Inflammatory macrophage treated with lipopolysaccharide for 1 hour (primary cell): Measurements from ENCODE around the gene PLEKHG4B.
"Not testable (repeated sequence)": the region's sequence is repeated elsewhere in the genome, so short reads cannot be mapped to it uniquely, and the experiment has no call there.

ENCODE experiments used
- DNase-seq, 2 donors: peaks; one replicate each; pipeline ENCODE4 v3.0.0-alpha.2; 2020 to 2022

The PLEKHG4B gene

GRCh38 chr5:91556-92263 lies at the start of gene PLEKHG4B:
Gene PLEKHG4B (plus strand): TSS chr5:92168. CDS start chr5:92232, 64 bp downstream.
- DNase-seq, result peak; percentile 4 to 5

GRCh38 chr5:42250-42649 lies 49.7 kb upstream of the PLEKHG4B start:
- DNase-seq, result peak in 1 of 2 donors; percentile 6

GRCh38 chr5:48192-48591 lies 43.8 kb upstream of the PLEKHG4B start:
- no peak for DNase-seq

- not testable (repeated sequence) for DNase-seq
These were observed 42.4 kb upstream of the PLEKHG4B start for GRCh38 chr5:49530-49929.

- DNase-seq, result no peak
These were observed 41.9 kb upstream of the PLEKHG4B start for GRCh38 chr5:49953-50544.

GRCh38 chr5:50724-51499 lies 41.1 kb upstream of the PLEKHG4B start:
- no peak for DNase-seq

- DNase-seq, result no peak
These were observed 40.5 kb upstream of the PLEKHG4B start for GRCh38 chr5:51500-51823.

GRCh38 chr5:53381-54174 lies 38.4 kb upstream of the PLEKHG4B start:
- no peak for DNase-seq

- DNase-seq, result no peak
These were observed 37.7 kb upstream of the PLEKHG4B start for GRCh38 chr5:54175-54730.

GRCh38 chr5:54876-55569 lies 36.9 kb upstream of the PLEKHG4B start:
- no peak for DNase-seq

GRCh38 chr5:56561-57290 lies 35.2 kb upstream of the PLEKHG4B start:
- DNase-seq, result peak in 1 of 2 donors; percentile 3

- not testable (repeated sequence) for DNase-seq
These were observed 31.7 kb upstream of the PLEKHG4B start for GRCh38 chr5:60250-60649.

- no peak for DNase-seq
These were observed 21.5 kb upstream of the PLEKHG4B start for GRCh38 chr5:70440-70839.

GRCh38 chr5:72316-73180 lies 19.4 kb upstream of the PLEKHG4B start:
- DNase-seq, result not testable (repeated sequence)

- not testable (repeated sequence) for DNase-seq
These were observed 18.9 kb upstream of the PLEKHG4B start for GRCh38 chr5:73181-73447.

GRCh38 chr5:73768-74502 lies 18.0 kb upstream of the PLEKHG4B start:
- no peak for DNase-seq

- DNase-seq, result no peak
These were observed 17.4 kb upstream of the PLEKHG4B start for GRCh38 chr5:74503-75109.

- DNase-seq, result no peak
These were observed 16.3 kb upstream of the PLEKHG4B start for GRCh38 chr5:75331-76320.
